GM23338 (cell line): ENCODE data around the gene DDR2. TPM values are rescaled to one million over a fixed set of nuclear protein-coding genes. Genes with fewer than 3 reads are reported as not detected.

Experiments used
- ATAC-seq: fragments of 200-7000 bp; cut with Tn5 transposase; 3 replicates; pipeline ENCODE4 v1.9.1; 2020
- DNase-seq: peaks from one replicate; pipeline ENCODE4 v3.0.0-alpha.2; 2015; ENCODE audit warnings: low spot score
- H2AFZ ChIP-seq: fragments of 200-600 bp; sonication (generic); 2 replicates; pipeline ENCODE4 v1.8.0; 2016; ENCODE audit warnings: antibody characterized with exemption, mild to moderate bottlenecking, moderate library complexity
- H3F3A ChIP-seq: fragments of 200-600 bp; sonication (generic); replicated peaks from 2 replicates; pipeline ENCODE4 v1.8.0; 2017; ENCODE audit warnings: antibody characterized with exemption, mixed run types, low read depth
- H3K27ac ChIP-seq: fragments of 200-600 bp; sonication (generic); 2 replicates; pipeline ENCODE4 v1.6.1; 2016; ENCODE audit warnings: low read depth
- H3K27me3 ChIP-seq: fragments of 200-600 bp; sonication (generic); 2 replicates; pipeline ENCODE4 v1.8.0; 2016; ENCODE audit warnings: mild to moderate bottlenecking, mixed run types, moderate library complexity; ENCODE audit not compliant: insufficient read depth
- H3K36me3 ChIP-seq: fragments of 200-600 bp; sonication (generic); 2 replicates; pipeline ENCODE4 v1.8.0; 2016; ENCODE audit warnings: mild to moderate bottlenecking; ENCODE audit not compliant: insufficient read depth
- H3K4me1 ChIP-seq: fragments of 200-600 bp; sonication (generic); 2 replicates; pipeline ENCODE4 v1.8.0; 2016; ENCODE audit warnings: mild to moderate bottlenecking, moderate library complexity; ENCODE audit not compliant: insufficient read depth
- H3K4me2 ChIP-seq: fragments of 200-600 bp; sonication (generic); 2 replicates; pipeline ENCODE4 v1.7.1; 2017; ENCODE audit warnings: mixed run types
- H3K4me3 ChIP-seq: fragments of 200-600 bp; sonication (generic); 2 replicates; pipeline ENCODE4 v1.6.1; 2016; ENCODE audit warnings: mixed run types
- H3K79me2 ChIP-seq: fragments of 200-600 bp; sonication (generic); replicated peaks from 2 replicates; pipeline ENCODE4 v1.8.0; 2017; ENCODE audit warnings: mild to moderate bottlenecking; ENCODE audit not compliant: insufficient read depth
- H3K9me2 ChIP-seq: fragments of 200-600 bp; sonication (generic); 2 replicates; pipeline ENCODE4 v1.8.0; 2017; ENCODE audit not compliant: insufficient read depth
- H4K20me1 ChIP-seq: fragments of 200-600 bp; sonication (generic); replicated peaks from 2 replicates; pipeline ENCODE4 v1.8.0; 2017; ENCODE audit warnings: mild to moderate bottlenecking; ENCODE audit not compliant: insufficient read depth
- H3K27ac Mint-ChIP-seq: 2 replicates; pipeline ENCODE4 v1.8.0; 2020; ENCODE audit warnings: inconsistent platforms, mild to moderate bottlenecking, moderate library complexity, mixed read lengths
- H3K27me3 Mint-ChIP-seq: 3 replicates; pipeline ENCODE4 v1.8.0; 2022; ENCODE audit warnings: low read depth, mild to moderate bottlenecking, moderate library complexity, mixed read lengths, inconsistent platforms; ENCODE audit not compliant: insufficient read depth, poor library complexity
- H3K36me3 Mint-ChIP-seq: 3 replicates; pipeline ENCODE4 v1.8.0; 2021; ENCODE audit warnings: low read depth, mild to moderate bottlenecking, inconsistent platforms, moderate library complexity, mixed read lengths
- H3K4me1 Mint-ChIP-seq: 3 replicates; pipeline ENCODE4 v1.8.0; 2020; ENCODE audit warnings: mild to moderate bottlenecking, inconsistent platforms, mixed read lengths
- H3K4me3 Mint-ChIP-seq: 3 replicates; pipeline ENCODE4 v1.8.0; 2021; ENCODE audit warnings: moderate library complexity, mild to moderate bottlenecking, inconsistent platforms, mixed read lengths
- H3K9me3 Mint-ChIP-seq: 3 replicates; pipeline ENCODE4 v1.8.0; 2020; ENCODE audit warnings: moderate library complexity, mild to moderate bottlenecking, inconsistent platforms, mixed read lengths
- CREB1 ChIP-seq: fragments of 250-450 bp; sonication (Bioruptor Pico); IDR thresholded peaks from 2 replicates; pipeline ENCODE4 v1.5.0; 2020; ENCODE audit warnings: low read depth, mild to moderate bottlenecking, moderate library complexity
- CTCF ChIP-seq, 2 experiments: fragments of 200-600 bp in 1 of 2; sonication (generic) in 1 of 2; conservative IDR thresholded peaks; 2 replicates each; pipeline versions ENCODE4 v1.5.1 to v1.6.1; 2016 to 2017; ENCODE audit warnings: antibody characterized with exemption in 2 of 2, low read depth in 2 of 2, mild to moderate bottlenecking in 2 of 2, moderate library complexity in 1 of 2
- ETS1 ChIP-seq: IDR thresholded peaks from 2 replicates; pipeline ENCODE4 v1.6.1; 2016; ENCODE audit warnings: antibody characterized with exemption
- EZH2 ChIP-seq: fragments of 200-600 bp; sonication (generic); IDR thresholded peaks from one replicate; pipeline ENCODE4 v1.8.0; 2017; ENCODE audit warnings: antibody characterized with exemption, mild to moderate bottlenecking, low read depth; ENCODE audit not compliant: unreplicated experiment
- EZH2phosphoT487 ChIP-seq: fragments of 200-600 bp; sonication (generic); IDR thresholded peaks from one replicate; pipeline ENCODE4 v1.8.1; 2018; ENCODE audit warnings: antibody characterized with exemption; ENCODE audit not compliant: unreplicated experiment
- JUNB ChIP-seq: IDR thresholded peaks from one replicate; pipeline ENCODE4 v1.6.1; 2016; ENCODE audit warnings: antibody characterized with exemption; ENCODE audit not compliant: unreplicated experiment
- NANOG ChIP-seq: IDR thresholded peaks from 2 replicates; pipeline ENCODE4 v1.6.1; 2016; ENCODE audit warnings: antibody characterized with exemption, borderline replicate concordance
- POLR2AphosphoS5 ChIP-seq: IDR thresholded peaks from 2 replicates; pipeline ENCODE4 v1.6.1; 2016; ENCODE audit warnings: antibody characterized with exemption, low read depth
- REST ChIP-seq: IDR thresholded peaks from one replicate; pipeline ENCODE4 v1.6.1; 2018; ENCODE audit warnings: antibody characterized with exemption; ENCODE audit not compliant: unreplicated experiment
- STAT1 ChIP-seq: IDR thresholded peaks from one replicate; pipeline ENCODE4 v1.6.1; 2016; ENCODE audit warnings: antibody characterized with exemption; ENCODE audit not compliant: unreplicated experiment
- ZNF114 ChIP-seq: fragments of 250-450 bp; sonication (Bioruptor Pico); IDR thresholded peaks from 2 replicates; pipeline ENCODE4 v1.5.0; 2020; ENCODE audit warnings: mild to moderate bottlenecking, moderate library complexity
- ZNF331 ChIP-seq: fragments of 250-450 bp; sonication (Bioruptor Pico); IDR thresholded peaks from 2 replicates; pipeline ENCODE4 v1.5.0; 2020; ENCODE audit warnings: low read depth, mild to moderate bottlenecking, moderate library complexity
- ZNF462 ChIP-seq: fragments of 250-450 bp; sonication (Bioruptor Pico); IDR thresholded peaks from 2 replicates; pipeline ENCODE4 v1.5.0; 2020; ENCODE audit warnings: mild to moderate bottlenecking, moderate library complexity
- polyA plus RNA-seq: library from polyadenylated mRNA; unstranded; fragments of >200 nt; fragmentation: Nextera tagmentation; extraction: Ambion mirVana; gene quantifications from 2 replicates; pipeline ENCODE4 v1.2.1, GENCODE V29; 2016
- total RNA-seq: library from RNA; depleted of rRNA; stranded (reverse); fragments of >200 nt; shearing (Covaris generic); gene quantifications from 2 replicates; pipeline ENCODE4 v1.2.3, GENCODE V29; 2014

The DDR2 gene
- total and polyA plus RNA-seq, 2 experiments from 2014 or later: 0.66 to 1.8 TPM

GRCh38 chr1:162823771-162824525 is 191.7 kb downstream of the DDR2 start:
- Mint-ChIP-seq H3K27me3 (peaks cover 2% of the 10 kb centered on the region), H3K4me1 (peaks cover 13% of the 10 kb centered on the region), H3K9me3 (no peaks in the 10 kb centered on the region), H3K4me3 (no peak overlapping the region), H3K27ac (no peak overlapping the region), H3K36me3 (no peaks in the 10 kb centered on the region)
- TF ChIP-seq STAT1 (no peak), JUNB (no peak), ZNF462 (CRISPR knock-in tag) (no peak), NANOG (no peak), ZNF331 (CRISPR knock-in tag) (no peak), POLR2AphosphoS5 (no peak), REST (no peak), EZH2 (no peak), CREB1 (CRISPR knock-in tag) (no peak), EZH2phosphoT487 (no peak), ETS1 (no peak), ZNF114 (CRISPR knock-in tag) (no peak), CTCF (conservative IDR thresholded peaks at IDR 0.05; ENCODE audit: low read depth in 2 of 2) (no peak)
- Histone ChIP-seq H4K20me1 (no peaks in the 10 kb centered on the region), H3K4me3 (no peak overlapping the region), H2AFZ (peak overlapping the region; percentile 5; the same call in 1 of the 2 replicates), H3K27me3 (no peaks in the 10 kb centered on the region; the same call in 1 of the 2 replicates), H3K4me1 (peaks cover 16% of the 10 kb centered on the region), H3K36me3 (no peaks in the 10 kb centered on the region), H3K9me2 (no peaks in the 10 kb centered on the region), H3K27ac (no peak overlapping the region), H3K79me2 (no peaks in the 10 kb centered on the region), H3F3A (no peaks in the 10 kb centered on the region), H3K4me2 (no peak overlapping the region)
- ATAC-seq (no peak), DNase-seq (no peak)
